ENCODE data around the gene ASXL1. TPM values are rescaled to one million over a fixed set of nuclear protein-coding genes. Genes with fewer than 3 reads are reported as not detected.

ASXL1 gene
- polyA plus RNA-seq, 1 donor (not counting 4 experiments of a cell fraction or from before 2014, with no cell fraction given), result 20.0 TPM

DNA sequence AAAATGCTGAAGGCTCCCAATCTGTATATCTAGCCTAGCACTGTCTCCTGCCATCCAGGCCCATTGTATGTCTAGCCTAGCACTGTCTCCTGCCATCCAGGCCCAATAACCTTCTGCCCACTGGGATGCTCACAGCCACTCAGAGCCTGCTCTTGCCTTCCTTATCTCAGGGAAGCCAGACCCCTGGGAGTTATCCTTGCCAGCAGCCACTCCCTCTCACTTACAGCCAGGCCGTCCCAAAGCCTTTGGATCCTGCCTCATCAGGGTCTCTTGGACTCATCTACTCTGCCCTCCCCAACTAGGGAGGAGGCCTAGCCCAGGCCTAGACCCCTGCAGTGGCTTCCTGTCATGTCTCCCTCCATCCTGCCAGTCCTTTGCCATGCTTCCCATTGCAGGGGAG, 43.4 kb upstream of the ASXL1 start:
- no peaks in the 10 kb centered on the region for H3K4me1 ChIP-seq (ENCODE audit: control insufficient read depth, extremely low read depth, insufficient read depth, low read length)
- no peak for DNase-seq (ENCODE audit: low read depth, low spot score)
- no peaks in the 10 kb centered on the region for H3K27me3 ChIP-seq (ENCODE audit: control insufficient read depth, extremely low read depth, insufficient read depth, low read length)
- H3K9me3 ChIP-seq (ENCODE audit: control insufficient read depth, low read depth, low read length), result no peaks in the 10 kb centered on the region
- H3K79me2 ChIP-seq (ENCODE audit: control insufficient read depth, insufficient read depth, low read length), result no peaks in the 10 kb centered on the region
- H3K9ac ChIP-seq (ENCODE audit: control insufficient read depth, extremely low read depth, insufficient read depth, low read length), result no peak overlapping the region
- H3K4me2 ChIP-seq (ENCODE audit: control insufficient read depth, extremely low read depth, insufficient read depth, low read depth, low read length), result no peak overlapping the region
- FAIRE-seq, result no peak
- no peak for TF ChIP-seq EZH2 (IDR thresholded peaks at IDR 0.05; ENCODE audit: low read length)
- TF ChIP-seq, protein P1, sequence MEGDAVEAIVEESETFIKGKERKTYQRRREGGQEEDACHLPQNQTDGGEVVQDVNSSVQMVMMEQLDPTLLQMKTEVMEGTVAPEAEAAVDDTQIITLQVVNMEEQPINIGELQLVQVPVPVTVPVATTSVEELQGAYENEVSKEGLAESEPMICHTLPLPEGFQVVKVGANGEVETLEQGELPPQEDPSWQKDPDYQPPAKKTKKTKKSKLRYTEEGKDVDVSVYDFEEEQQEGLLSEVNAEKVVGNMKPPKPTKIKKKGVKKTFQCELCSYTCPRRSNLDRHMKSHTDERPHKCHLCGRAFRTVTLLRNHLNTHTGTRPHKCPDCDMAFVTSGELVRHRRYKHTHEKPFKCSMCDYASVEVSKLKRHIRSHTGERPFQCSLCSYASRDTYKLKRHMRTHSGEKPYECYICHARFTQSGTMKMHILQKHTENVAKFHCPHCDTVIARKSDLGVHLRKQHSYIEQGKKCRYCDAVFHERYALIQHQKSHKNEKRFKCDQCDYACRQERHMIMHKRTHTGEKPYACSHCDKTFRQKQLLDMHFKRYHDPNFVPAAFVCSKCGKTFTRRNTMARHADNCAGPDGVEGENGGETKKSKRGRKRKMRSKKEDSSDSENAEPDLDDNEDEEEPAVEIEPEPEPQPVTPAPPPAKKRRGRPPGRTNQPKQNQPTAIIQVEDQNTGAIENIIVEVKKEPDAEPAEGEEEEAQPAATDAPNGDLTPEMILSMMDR (optimal IDR thresholded peaks at IDR 0.05 in 1 of 3, IDR thresholded peaks at IDR 0.05 in 1 of 3, conservative IDR thresholded peaks at IDR 0.05 in 1 of 3; ENCODE audit: extremely low read depth in 1 of 3, insufficient read depth in 2 of 3, low read length in 3 of 3), result no peak
- H2AFZ ChIP-seq (ENCODE audit: control insufficient read depth, low read length), result no peak overlapping the region
- H3K9me1 ChIP-seq (ENCODE audit: control insufficient read depth, extremely low read depth, insufficient read depth, low read length), result no peaks in the 10 kb centered on the region
- H3K36me3 ChIP-seq (ENCODE audit: control insufficient read depth in 2 of 2, extremely low read depth in 1 of 2, insufficient read depth in 2 of 2, low read length in 2 of 2), result peaks cover 7 to 12% of the 10 kb centered on the region in 2 experiments
- H3K27ac ChIP-seq (ENCODE audit: control insufficient read depth, insufficient read depth, low read length), result no peak overlapping the region
- no peaks in the 10 kb centered on the region for H4K20me1 ChIP-seq (ENCODE audit: control insufficient read depth, extremely low read depth, insufficient read depth, low read length)
- H3K4me3 ChIP-seq (ENCODE audit: control insufficient read depth in 2 of 3, extremely low read depth in 1 of 3, insufficient read depth in 2 of 3, low read depth in 1 of 3, low read length in 3 of 3), result no peak overlapping the region
- dilution Hi-C loops (cut with MboI; ENCODE audit: extremely low pct_ligation_motif_present, low sequenced_read_pairs), result no loop called here

DNA sequence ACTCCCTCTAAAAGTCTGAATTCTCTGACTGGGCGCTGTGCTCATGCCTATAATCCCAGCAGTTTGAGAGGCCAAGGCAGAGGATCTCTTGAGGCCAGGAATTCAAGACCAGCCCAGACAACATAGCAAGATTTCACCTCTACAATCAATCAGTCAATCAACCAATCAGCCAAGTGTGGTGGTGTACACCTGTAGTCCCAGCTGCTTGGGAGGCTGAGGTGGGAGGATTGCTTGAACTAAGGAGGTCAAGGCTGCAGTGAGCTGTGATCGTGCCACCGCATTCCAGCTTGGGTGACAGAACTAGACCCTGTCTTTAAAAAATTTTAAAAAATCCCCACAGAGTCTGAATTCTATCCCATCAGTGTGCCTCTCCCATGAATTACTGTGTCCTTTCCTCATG, 42.7 kb upstream of the ASXL1 start:
- H3K9ac ChIP-seq (ENCODE audit: control insufficient read depth, extremely low read depth, insufficient read depth, low read length), result no peak overlapping the region
- no peaks in the 10 kb centered on the region for H3K9me3 ChIP-seq (ENCODE audit: control insufficient read depth, low read depth, low read length)
- H3K27me3 ChIP-seq (ENCODE audit: control insufficient read depth, extremely low read depth, insufficient read depth, low read length), result no peaks in the 10 kb centered on the region
- no peaks in the 10 kb centered on the region for H3K4me1 ChIP-seq (ENCODE audit: control insufficient read depth, extremely low read depth, insufficient read depth, low read length)
- H2AFZ ChIP-seq (ENCODE audit: control insufficient read depth, low read length), result no peak overlapping the region
- DNase-seq (ENCODE audit: low read depth, low spot score), result no peak
- no peaks in the 10 kb centered on the region for H3K9me1 ChIP-seq (ENCODE audit: control insufficient read depth, extremely low read depth, insufficient read depth, low read length)
- FAIRE-seq, result no peak
- dilution Hi-C loops (cut with MboI; ENCODE audit: extremely low pct_ligation_motif_present, low sequenced_read_pairs), result no loop called here
- no peak overlapping the region for H3K4me3 ChIP-seq (ENCODE audit: control insufficient read depth in 2 of 3, extremely low read depth in 1 of 3, insufficient read depth in 2 of 3, low read depth in 1 of 3, low read length in 3 of 3)
- no peaks in the 10 kb centered on the region for H4K20me1 ChIP-seq (ENCODE audit: control insufficient read depth, extremely low read depth, insufficient read depth, low read length)
- TF ChIP-seq, protein P1 (optimal IDR thresholded peaks at IDR 0.05 in 1 of 3, IDR thresholded peaks at IDR 0.05 in 1 of 3, conservative IDR thresholded peaks at IDR 0.05 in 1 of 3; ENCODE audit: extremely low read depth in 1 of 3, insufficient read depth in 2 of 3, low read length in 3 of 3), result no peak
- TF ChIP-seq EZH2 (IDR thresholded peaks at IDR 0.05; ENCODE audit: low read length), result no peak
- no peaks in the 10 kb centered on the region for H3K79me2 ChIP-seq (ENCODE audit: control insufficient read depth, insufficient read depth, low read length)
- H3K36me3 ChIP-seq (ENCODE audit: control insufficient read depth in 2 of 2, extremely low read depth in 1 of 2, insufficient read depth in 2 of 2, low read length in 2 of 2), result peaks cover 7 to 9% of the 10 kb centered on the region in 2 experiments
- H3K27ac ChIP-seq (ENCODE audit: control insufficient read depth, insufficient read depth, low read length), result no peak overlapping the region
- no peak overlapping the region for H3K4me2 ChIP-seq (ENCODE audit: control insufficient read depth, extremely low read depth, insufficient read depth, low read depth, low read length)

Measured in keratinocyte (primary cell).